Measurements from ENCODE around the gene SRGAP3. TPM values are rescaled to one million over a fixed set of nuclear protein-coding genes. Genes with fewer than 3 reads are reported as not detected.

SRGAP3 gene
- total and polyA plus RNA-seq, 2 experiments from 2014 or later = 0.89 to 1.7 TPM

- Histone ChIP-seq H3K27ac (no peak overlapping the region), H3K36me3 (ENCODE audit: low read depth) (no peaks in the 10 kb centered on the region), H2AFZ (no peak overlapping the region), H3F3A (ENCODE audit: insufficient read depth) (peaks cover 15% of the 10 kb centered on the region), H3K4me2 (ENCODE audit: unreplicated experiment) (no peak overlapping the region), H3K4me3 (no peak overlapping the region), H3K79me2 (ENCODE audit: insufficient read depth) (peaks cover 7% of the 10 kb centered on the region), H3K9me3 (ENCODE audit: low read depth) (no peaks in the 10 kb centered on the region), H3K9ac (no peak overlapping the region), H3K27me3 (replicated peaks; ENCODE audit: insufficient read depth) (no peaks in the 10 kb centered on the region), H3K4me1 (ENCODE audit: insufficient read depth) (peaks cover 25% of the 10 kb centered on the region), H4K20me1 (ENCODE audit: insufficient read depth) (no peaks in the 10 kb centered on the region), H3K9me2 (ENCODE audit: insufficient read depth) (no peaks in the 10 kb centered on the region)
- TF ChIP-seq EZH2 (IDR thresholded peaks at IDR 0.05; ENCODE audit: insufficient read depth, poor library complexity, severe bottlenecking) (no peak), EZH2phosphoT487 (IDR thresholded peaks at IDR 0.05; ENCODE audit: insufficient read depth, low read depth) (no peak)
- 43 to 51% methylated on average over 5 of the region's 5 CpGs for WGBS, 2 experiments (ENCODE audit: low coverage in 1 of 2, low lambda C conversion rate in 2 of 2, missing lambda C conversion rate in 2 of 2)
- no peak for DNase-seq
- in situ Hi-C loops (cut with MboI) = no loop called here
Observed at GRCh38 chr3:8967553-8967952, 281.9 kb downstream of the SRGAP3 start.

- TF ChIP-seq EZH2 (IDR thresholded peaks at IDR 0.05; ENCODE audit: insufficient read depth, poor library complexity, severe bottlenecking) (no peak), EZH2phosphoT487 (IDR thresholded peaks at IDR 0.05; ENCODE audit: insufficient read depth, low read depth) (no peak)
- peaks cover 14% of the 10 kb centered on the region for H3K79me2 ChIP-seq (ENCODE audit: insufficient read depth)
Observed at GRCh38 chr3:8966820-8967348, 282.6 kb downstream of the SRGAP3 start.

GRCh38 chr3:8966150-8966819 is 283.2 kb downstream of the SRGAP3 start:
- H3K4me1 ChIP-seq (ENCODE audit: insufficient read depth) = peaks cover 38% of the 10 kb centered on the region
- peaks cover 20% of the 10 kb centered on the region for H3K79me2 ChIP-seq (ENCODE audit: insufficient read depth)
- peaks cover 15% of the 10 kb centered on the region for H3F3A ChIP-seq (ENCODE audit: insufficient read depth)
- no peak overlapping the region for H2AFZ ChIP-seq
- no peak overlapping the region for H3K27ac ChIP-seq
- H3K4me2 ChIP-seq (ENCODE audit: unreplicated experiment) = no peak overlapping the region
- DNase-seq = no peak
- in situ Hi-C loops (cut with MboI) = no loop called here
- 58 to 61% methylated on average over 2 of the region's 2 CpGs for WGBS, 2 experiments (ENCODE audit: low coverage in 1 of 2, low lambda C conversion rate in 2 of 2, missing lambda C conversion rate in 2 of 2)
- no peaks in the 10 kb centered on the region for H3K9me2 ChIP-seq (ENCODE audit: insufficient read depth)
- no peak for TF ChIP-seq EZH2phosphoT487 (IDR thresholded peaks at IDR 0.05; ENCODE audit: insufficient read depth, low read depth)
- no peak for TF ChIP-seq EZH2 (IDR thresholded peaks at IDR 0.05; ENCODE audit: insufficient read depth, poor library complexity, severe bottlenecking)
- no peaks in the 10 kb centered on the region for H3K9me3 ChIP-seq (ENCODE audit: low read depth)
- H3K4me3 ChIP-seq = no peak overlapping the region
- H3K36me3 ChIP-seq (ENCODE audit: low read depth) = no peaks in the 10 kb centered on the region
- no peak overlapping the region for H3K9ac ChIP-seq
- no peaks in the 10 kb centered on the region for H4K20me1 ChIP-seq (ENCODE audit: insufficient read depth)
- no peaks in the 10 kb centered on the region for H3K27me3 ChIP-seq (replicated peaks; ENCODE audit: insufficient read depth)

More at GRCh38 chr3:8966820-8967348, 282.6 kb downstream of the SRGAP3 start:
- Histone ChIP-seq H3K9ac (no peak overlapping the region), H3K36me3 (ENCODE audit: low read depth) (no peaks in the 10 kb centered on the region), H3K9me2 (ENCODE audit: insufficient read depth) (no peaks in the 10 kb centered on the region), H3K27me3 (replicated peaks; ENCODE audit: insufficient read depth) (no peaks in the 10 kb centered on the region), H3K27ac (no peak overlapping the region), H3K9me3 (ENCODE audit: low read depth) (no peaks in the 10 kb centered on the region), H3K4me1 (ENCODE audit: insufficient read depth) (peaks cover 32% of the 10 kb centered on the region), H3F3A (ENCODE audit: insufficient read depth) (peaks cover 15% of the 10 kb centered on the region), H3K4me2 (ENCODE audit: unreplicated experiment) (no peak overlapping the region), H4K20me1 (ENCODE audit: insufficient read depth) (no peaks in the 10 kb centered on the region), H3K4me3 (no peak overlapping the region), H2AFZ (no peak overlapping the region)
- in situ Hi-C loops (cut with MboI) = no loop called here
- WGBS, 2 experiments (ENCODE audit: low coverage in 1 of 2, low lambda C conversion rate in 2 of 2, missing lambda C conversion rate in 2 of 2) = 88 to 94% methylated on average over 3 of the region's 3 CpGs
- no peak for DNase-seq

- peak overlapping the region; percentile 81 for H3K4me2 ChIP-seq (ENCODE audit: unreplicated experiment)
- no peak overlapping the region for H3K9ac ChIP-seq
- no peaks in the 10 kb centered on the region for H3K36me3 ChIP-seq (ENCODE audit: low read depth)
- peak overlapping the region; percentile 99 for H2AFZ ChIP-seq
- H3K27me3 ChIP-seq (replicated peaks; ENCODE audit: insufficient read depth) = no peaks in the 10 kb centered on the region
- 60 to 65% methylated on average over 11 of the region's 11 CpGs for WGBS, 2 experiments (ENCODE audit: low coverage in 1 of 2, low lambda C conversion rate in 2 of 2, missing lambda C conversion rate in 2 of 2)
- H3K9me2 ChIP-seq (ENCODE audit: insufficient read depth) = no peaks in the 10 kb centered on the region
- H4K20me1 ChIP-seq (ENCODE audit: insufficient read depth) = no peaks in the 10 kb centered on the region
- peaks cover 36% of the 10 kb centered on the region for H3K79me2 ChIP-seq (ENCODE audit: insufficient read depth)
- H3K4me3 ChIP-seq = 0 out of 2 replicates have a peak overlapping the region, but pooled peaks have one; percentile 6
- no peaks in the 10 kb centered on the region for H3K9me3 ChIP-seq (ENCODE audit: low read depth)
- in situ Hi-C loops (cut with MboI) = no loop called here
- TF ChIP-seq EZH2phosphoT487 (IDR thresholded peaks at IDR 0.05; ENCODE audit: insufficient read depth, low read depth) = no peak
- no peak for TF ChIP-seq EZH2 (IDR thresholded peaks at IDR 0.05; ENCODE audit: insufficient read depth, poor library complexity, severe bottlenecking)
- peaks cover 42% of the 10 kb centered on the region for H3K4me1 ChIP-seq (ENCODE audit: insufficient read depth)
- H3K27ac ChIP-seq = peak overlapping the region; percentile 73
- DNase-seq = peak; percentile 84
- peaks cover 15% of the 10 kb centered on the region for H3F3A ChIP-seq (ENCODE audit: insufficient read depth)
Observed at GRCh38 chr3:8964436-8965370, 284.7 kb downstream of the SRGAP3 start.
